ENCODE data around the gene XK.

GRCh38 chrX:37644381-37645305 lies 40.9 kb upstream of the XK start:
- TF ChIP-seq, protein P1, sequence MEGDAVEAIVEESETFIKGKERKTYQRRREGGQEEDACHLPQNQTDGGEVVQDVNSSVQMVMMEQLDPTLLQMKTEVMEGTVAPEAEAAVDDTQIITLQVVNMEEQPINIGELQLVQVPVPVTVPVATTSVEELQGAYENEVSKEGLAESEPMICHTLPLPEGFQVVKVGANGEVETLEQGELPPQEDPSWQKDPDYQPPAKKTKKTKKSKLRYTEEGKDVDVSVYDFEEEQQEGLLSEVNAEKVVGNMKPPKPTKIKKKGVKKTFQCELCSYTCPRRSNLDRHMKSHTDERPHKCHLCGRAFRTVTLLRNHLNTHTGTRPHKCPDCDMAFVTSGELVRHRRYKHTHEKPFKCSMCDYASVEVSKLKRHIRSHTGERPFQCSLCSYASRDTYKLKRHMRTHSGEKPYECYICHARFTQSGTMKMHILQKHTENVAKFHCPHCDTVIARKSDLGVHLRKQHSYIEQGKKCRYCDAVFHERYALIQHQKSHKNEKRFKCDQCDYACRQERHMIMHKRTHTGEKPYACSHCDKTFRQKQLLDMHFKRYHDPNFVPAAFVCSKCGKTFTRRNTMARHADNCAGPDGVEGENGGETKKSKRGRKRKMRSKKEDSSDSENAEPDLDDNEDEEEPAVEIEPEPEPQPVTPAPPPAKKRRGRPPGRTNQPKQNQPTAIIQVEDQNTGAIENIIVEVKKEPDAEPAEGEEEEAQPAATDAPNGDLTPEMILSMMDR (conservative IDR thresholded peaks at IDR 0.05 in 1 of 2, IDR thresholded peaks at IDR 0.05 in 1 of 2; ENCODE audit: extremely low read depth in 1 of 2, insufficient read depth in 1 of 2, low read depth in 1 of 2, low read length in 2 of 2) = no peak
- TF ChIP-seq EZH2 (IDR thresholded peaks at IDR 0.05; ENCODE audit: borderline replicate concordance, low read length) = no peak

Measured in mammary epithelial cell (primary cell).